ENCODE data around the gene PES1. TPM values are rescaled to one million over a fixed set of nuclear protein-coding genes. Genes with fewer than 3 reads are reported as not detected.

Gene PES1
- polyA plus RNA-seq, 3 donors, result 32.2 to 36.6 (median 35.6) TPM

DNA sequence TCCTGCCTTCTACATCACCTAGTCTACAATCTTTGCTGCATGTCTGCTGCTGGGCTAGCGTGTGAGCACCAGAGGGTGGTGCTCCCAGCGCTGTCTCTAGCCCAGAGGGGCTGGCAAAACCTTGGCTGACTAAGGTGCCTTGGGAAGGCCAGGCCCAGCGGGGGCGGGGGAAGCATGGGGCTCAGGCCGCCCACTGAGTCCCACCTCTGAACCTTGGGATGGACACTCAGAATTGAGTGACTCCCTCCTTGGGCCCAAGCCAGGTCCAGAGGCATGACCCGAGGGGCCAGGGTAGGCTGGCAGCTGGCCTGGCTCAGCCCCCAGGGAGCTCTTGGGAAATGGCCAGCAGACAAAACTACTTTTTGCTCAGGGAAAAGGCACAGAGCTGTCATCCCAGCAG lies 9.7 kb downstream of the PES1 start:
- no peak for DNase-seq
- no peak overlapping the region for H3K4me3 Mint-ChIP-seq

DNA sequence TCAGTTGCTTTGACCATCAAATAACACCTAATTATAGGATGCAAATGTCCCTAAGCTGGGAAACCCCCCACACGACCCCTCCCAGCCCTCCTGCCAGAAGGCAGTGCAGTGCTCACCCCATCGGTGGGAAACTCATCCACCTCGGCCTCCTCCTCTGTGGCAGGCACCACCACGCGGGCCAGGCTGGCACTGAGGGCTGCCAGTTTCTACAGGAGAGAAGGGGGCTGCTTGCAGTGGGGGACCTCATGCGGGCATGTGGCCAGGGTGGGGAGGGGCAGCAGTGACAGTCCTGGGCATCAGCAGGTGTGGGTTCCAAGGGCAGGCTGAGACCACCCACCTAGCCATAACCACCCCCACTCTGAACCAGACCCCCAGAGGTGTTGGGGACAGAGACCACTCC lies 10.8 kb downstream of the PES1 start:
- 100% methylated on average over 3 of the region's 6 CpGs for WGBS (ENCODE audit: insufficient coverage)
- Mint-ChIP-seq H3K27ac (peak overlapping the region in 1 of 7 donors; percentile 40), H3K9me3 (no peaks in the 10 kb centered on the region)

More for the DNA sequence above, 9.7 kb downstream of the PES1 start:
- Mint-ChIP-seq H3K4me1 (no peaks in the 10 kb centered on the region), H3K27ac (no peak overlapping the region), H3K36me3 (peaks cover 89 to 100% of the 10 kb centered on the region in 2 donors), H3K9me3 (no peaks in the 10 kb centered on the region), H3K27me3 (ENCODE audit: low read depth in 3 of 3) (peaks cover 0 to 2% (median 1%) of the 10 kb centered on the region in 3 donors)
- WGBS (ENCODE audit: insufficient coverage), result 96% methylated on average over 6 of the region's 6 CpGs
- intact Hi-C loops (cut with micrococcal nuclease), result no loop called here
- Histone ChIP-seq H3K9me3 (replicated peaks in 1 of 2; ENCODE audit: control insufficient read depth in 1 of 2, insufficient read depth in 1 of 2, low read length in 2 of 2) (no peaks in the 10 kb centered on the region), H3K4me2 (replicated peaks; ENCODE audit: extremely low read depth, low read length, poor library complexity, severe bottlenecking) (no peak overlapping the region), H3K4me3 (replicated peaks in 1 of 3; ENCODE audit: low read depth in 2 of 3, low read length in 3 of 3) (no peak overlapping the region), H3K36me3 (replicated peaks in 1 of 2; ENCODE audit: control insufficient read depth in 1 of 2, insufficient read depth in 2 of 2, low read length in 2 of 2) (peaks cover 98 to 100% of the 10 kb centered on the region in 2 donors), H2AFZ (ENCODE audit: insufficient read depth, low read depth, low read length, poor library complexity, severe bottlenecking) (no peak overlapping the region), H3K9ac (ENCODE audit: insufficient read depth, low read length, poor library complexity, severe bottlenecking) (no peak overlapping the region), H3K27me3 (ENCODE audit: control insufficient read depth in 2 of 2, insufficient read depth in 2 of 2, low read length in 2 of 2) (no peaks in the 10 kb centered on the region), H3K4me1 (ENCODE audit: control insufficient read depth in 1 of 2, insufficient read depth in 2 of 2, low read length in 2 of 2) (no peaks in the 10 kb centered on the region), H3K79me2 (ENCODE audit: insufficient read depth, low read length) (no peaks in the 10 kb centered on the region), H3K27ac (ENCODE audit: low read depth in 1 of 2, low read length in 2 of 2) (no peak overlapping the region), H4K20me1 (ENCODE audit: insufficient read depth, low read length) (no peaks in the 10 kb centered on the region)
- TF ChIP-seq, protein P1, sequence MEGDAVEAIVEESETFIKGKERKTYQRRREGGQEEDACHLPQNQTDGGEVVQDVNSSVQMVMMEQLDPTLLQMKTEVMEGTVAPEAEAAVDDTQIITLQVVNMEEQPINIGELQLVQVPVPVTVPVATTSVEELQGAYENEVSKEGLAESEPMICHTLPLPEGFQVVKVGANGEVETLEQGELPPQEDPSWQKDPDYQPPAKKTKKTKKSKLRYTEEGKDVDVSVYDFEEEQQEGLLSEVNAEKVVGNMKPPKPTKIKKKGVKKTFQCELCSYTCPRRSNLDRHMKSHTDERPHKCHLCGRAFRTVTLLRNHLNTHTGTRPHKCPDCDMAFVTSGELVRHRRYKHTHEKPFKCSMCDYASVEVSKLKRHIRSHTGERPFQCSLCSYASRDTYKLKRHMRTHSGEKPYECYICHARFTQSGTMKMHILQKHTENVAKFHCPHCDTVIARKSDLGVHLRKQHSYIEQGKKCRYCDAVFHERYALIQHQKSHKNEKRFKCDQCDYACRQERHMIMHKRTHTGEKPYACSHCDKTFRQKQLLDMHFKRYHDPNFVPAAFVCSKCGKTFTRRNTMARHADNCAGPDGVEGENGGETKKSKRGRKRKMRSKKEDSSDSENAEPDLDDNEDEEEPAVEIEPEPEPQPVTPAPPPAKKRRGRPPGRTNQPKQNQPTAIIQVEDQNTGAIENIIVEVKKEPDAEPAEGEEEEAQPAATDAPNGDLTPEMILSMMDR (IDR thresholded peaks at IDR 0.05), result no peak

More for the DNA sequence above, 10.8 kb downstream of the PES1 start:
- Histone ChIP-seq H4K20me1 (ENCODE audit: insufficient read depth, low read length) (no peaks in the 10 kb centered on the region), H3K27ac (ENCODE audit: low read depth in 1 of 2, low read length in 2 of 2) (no peak overlapping the region), H3K4me2 (replicated peaks; ENCODE audit: extremely low read depth, low read length, poor library complexity, severe bottlenecking) (no peak overlapping the region), H3K4me3 (replicated peaks in 1 of 3; ENCODE audit: low read depth in 2 of 3, low read length in 3 of 3) (no peak overlapping the region), H3K4me1 (ENCODE audit: control insufficient read depth in 1 of 2, insufficient read depth in 2 of 2, low read length in 2 of 2) (no peaks in the 10 kb centered on the region), H3K27me3 (ENCODE audit: control insufficient read depth in 2 of 2, insufficient read depth in 2 of 2, low read length in 2 of 2) (no peaks in the 10 kb centered on the region), H3K9me3 (replicated peaks in 1 of 2; ENCODE audit: control insufficient read depth in 1 of 2, insufficient read depth in 1 of 2, low read length in 2 of 2) (no peaks in the 10 kb centered on the region), H3K9ac (ENCODE audit: insufficient read depth, low read length, poor library complexity, severe bottlenecking) (no peak overlapping the region), H2AFZ (ENCODE audit: insufficient read depth, low read depth, low read length, poor library complexity, severe bottlenecking) (no peak overlapping the region), H3K36me3 (replicated peaks in 1 of 2; ENCODE audit: control insufficient read depth in 1 of 2, insufficient read depth in 2 of 2, low read length in 2 of 2) (peaks cover 98 to 100% of the 10 kb centered on the region in 2 donors), H3K79me2 (ENCODE audit: insufficient read depth, low read length) (no peaks in the 10 kb centered on the region)
- H3K36me3 Mint-ChIP-seq, result peaks cover 88 to 100% of the 10 kb centered on the region in 2 donors
- intact Hi-C loops (cut with micrococcal nuclease), result no loop called here
- no peak for DNase-seq
- H3K4me3 Mint-ChIP-seq, result no peak overlapping the region
- peaks cover 0 to 3% (median 1%) of the 10 kb centered on the region in 3 donors for H3K27me3 Mint-ChIP-seq (ENCODE audit: low read depth in 3 of 3)
- TF ChIP-seq, protein P1 (IDR thresholded peaks at IDR 0.05), result no peak
- no peaks in the 10 kb centered on the region for H3K4me1 Mint-ChIP-seq
